Neural crest cell (in vitro differentiated cells): Measurements from ENCODE around the gene CLDN14. TPM values are rescaled to one million over a fixed set of nuclear protein-coding genes. Genes with fewer than 3 reads are reported as not detected.

Experiments
- DNase-seq: peaks from one replicate; pipeline ENCODE4 v3.0.0; 2021; ENCODE audit warnings: low read depth, mixed read lengths, low spot score
- H3K27ac Mint-ChIP-seq: one replicate; pipeline ENCODE4 v1.8.0; 2021; ENCODE audit warnings: mild to moderate bottlenecking, mixed read lengths; ENCODE audit not compliant: unreplicated experiment
- H3K27me3 Mint-ChIP-seq: 2 replicates; pipeline ENCODE4 v1.8.0; 2021; ENCODE audit warnings: low read depth, mild to moderate bottlenecking, mixed read lengths
- H3K36me3 Mint-ChIP-seq: 2 replicates; pipeline ENCODE4 v1.8.0; 2021; ENCODE audit warnings: low read depth, mild to moderate bottlenecking, mixed read lengths
- H3K4me1 Mint-ChIP-seq: 2 replicates; pipeline ENCODE4 v1.8.0; 2021; ENCODE audit warnings: mixed read lengths
- H3K4me3 Mint-ChIP-seq: one replicate; pipeline ENCODE4 v1.8.0; 2021; ENCODE audit warnings: mild to moderate bottlenecking, mixed read lengths
- H3K9me3 Mint-ChIP-seq: 2 replicates; pipeline ENCODE4 v1.8.0; 2021; ENCODE audit warnings: mixed read lengths
- CTCF ChIP-seq: fragments of 200-600 bp; sonication (generic); conservative IDR thresholded peaks from 2 replicates; pipeline ENCODE4 v1.5.0; 2021; ENCODE audit warnings: antibody characterized with exemption, mild to moderate bottlenecking
- total RNA-seq: library from RNA; stranded (reverse); gene quantifications from 2 replicates; pipeline ENCODE4 v1.2.1, GENCODE V29; 2021

CLDN14 gene
- total RNA-seq, 1 donor from 2014 or later, result not detected

GRCh38 chr21:36512971-36513370 is 33.0 kb upstream of the CLDN14 start:
- Mint-ChIP-seq H3K4me1 (no peaks in the 10 kb centered on the region), H3K36me3 (no peaks in the 10 kb centered on the region), H3K27me3 (peaks cover 7% of the 10 kb centered on the region), H3K27ac (no peak overlapping the region), H3K9me3 (peaks cover 4% of the 10 kb centered on the region), H3K4me3 (no peak overlapping the region)
- no peak for DNase-seq
- TF ChIP-seq CTCF, result no peak

GRCh38 chr21:36511484-36512220 is 31.7 kb upstream of the CLDN14 start:
- TF ChIP-seq CTCF, result no peak
- Mint-ChIP-seq H3K4me1 (no peaks in the 10 kb centered on the region), H3K36me3 (no peaks in the 10 kb centered on the region), H3K4me3 (no peak overlapping the region), H3K27ac (no peak overlapping the region), H3K9me3 (peaks cover 4% of the 10 kb centered on the region), H3K27me3 (peaks cover 7% of the 10 kb centered on the region)
- DNase-seq, result no peak

- Mint-ChIP-seq H3K36me3 (no peaks in the 10 kb centered on the region), H3K4me3 (no peak overlapping the region), H3K27ac (no peak overlapping the region), H3K4me1 (no peaks in the 10 kb centered on the region), H3K9me3 (peaks cover 4% of the 10 kb centered on the region), H3K27me3 (peaks cover 7% of the 10 kb centered on the region)
- no peak for TF ChIP-seq CTCF
- no peak for DNase-seq
Observed at GRCh38 chr21:36510911-36511310, 31.0 kb upstream of the CLDN14 start.

- H3K4me1 Mint-ChIP-seq, result no peaks in the 10 kb centered on the region
- H3K9me3 Mint-ChIP-seq, result peaks cover 4% of the 10 kb centered on the region
- H3K27me3 Mint-ChIP-seq, result peaks cover 7% of the 10 kb centered on the region
- no peak overlapping the region for H3K27ac Mint-ChIP-seq
- TF ChIP-seq CTCF, result no peak
- no peak for DNase-seq
- H3K4me3 Mint-ChIP-seq, result no peak overlapping the region
- no peaks in the 10 kb centered on the region for H3K36me3 Mint-ChIP-seq
Observed at GRCh38 chr21:36509973-36510664, 30.2 kb upstream of the CLDN14 start.

- H3K4me3 Mint-ChIP-seq, result no peak overlapping the region
- H3K9me3 Mint-ChIP-seq, result peaks cover 4% of the 10 kb centered on the region
- no peaks in the 10 kb centered on the region for H3K4me1 Mint-ChIP-seq
- no peaks in the 10 kb centered on the region for H3K36me3 Mint-ChIP-seq
- H3K27ac Mint-ChIP-seq, result no peak overlapping the region
- no peak for DNase-seq
- no peak for TF ChIP-seq CTCF
- peaks cover 15% of the 10 kb centered on the region for H3K27me3 Mint-ChIP-seq
Observed at GRCh38 chr21:36508948-36509347, 29.0 kb upstream of the CLDN14 start.
